HG03103 (cell line): ENCODE measurements around the gene OTUD5.
A peak's percentile ranks its signal among the peaks of the same experiment; 100 is the strongest.

Source experiments
- ATAC-seq: cut with Tn5 transposase; IDR thresholded peaks from one replicate; pipeline ENCODE4 v1.9.1; 2021; ENCODE audit warnings: low read depth; ENCODE audit not compliant: unreplicated experiment

Gene OTUD5

DNA sequence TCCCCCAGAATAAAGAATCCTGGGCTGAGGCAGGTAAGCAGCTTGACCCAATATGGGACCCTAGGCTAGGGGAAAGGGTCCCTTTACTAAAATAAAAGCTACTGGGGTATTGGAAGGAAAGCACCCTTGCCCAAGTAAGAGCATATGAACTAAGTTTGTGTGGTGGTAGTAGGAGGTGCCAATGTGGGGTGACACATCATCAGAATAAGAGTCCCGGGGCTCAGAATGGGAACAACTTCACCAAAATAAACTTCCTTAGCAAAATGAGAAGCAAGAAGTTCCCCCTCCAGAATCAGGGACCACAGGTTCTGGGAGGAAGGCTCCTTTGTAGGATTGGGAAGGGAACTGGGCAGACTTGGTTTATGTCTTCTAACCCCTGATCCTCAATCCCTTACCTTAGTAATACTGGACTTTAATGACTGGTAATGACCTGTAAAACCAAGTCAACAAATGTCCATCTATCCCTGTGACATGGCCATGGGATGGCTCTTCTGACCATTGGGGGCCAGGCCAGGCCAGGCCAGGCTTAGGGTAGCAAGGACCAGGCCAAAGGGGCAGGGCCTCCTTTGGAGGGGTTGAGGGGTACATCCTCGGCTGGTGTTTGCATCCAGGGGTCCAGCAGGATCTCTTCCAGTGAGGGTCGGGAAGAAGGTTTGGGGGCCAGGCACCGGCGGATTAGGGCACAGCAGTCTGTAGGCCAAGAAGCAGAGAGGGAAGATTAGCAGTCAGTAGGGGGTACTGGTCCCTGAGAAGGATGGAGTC lies 43.6 kb downstream of the OTUD5 start:
- no peak for ATAC-seq

DNA sequence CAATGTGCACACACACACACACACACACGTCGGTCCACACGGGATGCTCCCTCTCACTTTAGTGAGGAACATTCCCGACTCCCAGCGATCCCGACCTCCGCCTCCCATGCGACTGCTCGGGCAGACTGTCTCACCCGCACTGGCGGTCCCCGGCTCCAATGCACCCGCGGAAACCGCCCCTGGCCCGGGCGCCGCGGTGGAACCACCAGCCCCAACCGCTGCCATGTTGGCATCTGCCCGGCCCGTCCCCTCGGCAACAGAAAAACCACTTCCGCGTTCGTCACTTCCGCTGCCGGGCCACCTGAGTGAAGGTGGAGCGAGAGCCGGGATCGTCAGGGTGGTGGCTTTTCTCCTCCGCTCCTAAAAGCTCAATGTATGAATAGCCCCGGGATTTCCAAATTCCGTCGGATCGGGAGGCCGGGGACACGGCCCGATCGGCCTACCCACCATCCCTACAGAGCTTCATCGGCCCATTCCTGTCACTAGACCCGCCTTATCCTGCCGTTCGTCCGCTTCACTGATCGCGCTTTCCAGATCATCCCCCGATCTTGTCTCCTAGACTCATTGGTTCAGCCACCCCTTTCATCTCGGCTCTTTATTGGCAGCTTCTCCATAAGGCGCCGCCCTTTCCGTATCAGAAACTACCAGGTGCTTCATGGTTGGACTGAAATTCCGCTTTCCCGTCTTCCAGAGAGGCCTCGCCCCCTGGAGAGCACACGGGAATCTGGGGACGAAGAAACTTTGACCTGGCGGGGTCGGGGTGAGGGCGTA lies 45.8 kb downstream of the OTUD5 start, which contains the start of gene SLC35A2:
SLC35A2 (minus strand) TSS at position 235 of the 771 bp plus-strand sequence; CDS start at position 225, 10 bp downstream.
- peak; percentile 60 for ATAC-seq

DNA sequence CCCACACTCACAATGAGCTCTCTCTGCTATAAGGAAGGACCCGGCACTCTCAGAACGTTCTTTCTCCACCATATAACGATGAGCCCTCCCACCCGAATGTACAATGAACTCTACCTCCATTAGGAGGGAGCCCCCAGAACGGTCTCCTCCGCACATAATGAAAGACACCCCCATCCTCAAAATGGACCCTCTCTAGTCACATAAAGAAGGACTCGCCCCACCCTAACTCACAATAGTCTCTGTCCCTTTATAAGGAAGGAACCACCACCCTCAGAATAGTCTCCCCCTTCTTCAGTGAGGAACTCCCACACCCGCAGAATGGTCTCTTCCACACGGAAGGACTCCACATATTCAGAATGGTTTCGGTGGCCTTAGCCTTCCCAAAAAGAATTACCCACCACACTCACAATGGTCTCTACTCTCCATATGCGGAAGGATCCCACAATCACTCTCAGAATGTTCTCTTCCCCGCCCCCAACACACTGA lies 46.4 kb downstream of the OTUD5 start:
- no peak for ATAC-seq

DNA sequence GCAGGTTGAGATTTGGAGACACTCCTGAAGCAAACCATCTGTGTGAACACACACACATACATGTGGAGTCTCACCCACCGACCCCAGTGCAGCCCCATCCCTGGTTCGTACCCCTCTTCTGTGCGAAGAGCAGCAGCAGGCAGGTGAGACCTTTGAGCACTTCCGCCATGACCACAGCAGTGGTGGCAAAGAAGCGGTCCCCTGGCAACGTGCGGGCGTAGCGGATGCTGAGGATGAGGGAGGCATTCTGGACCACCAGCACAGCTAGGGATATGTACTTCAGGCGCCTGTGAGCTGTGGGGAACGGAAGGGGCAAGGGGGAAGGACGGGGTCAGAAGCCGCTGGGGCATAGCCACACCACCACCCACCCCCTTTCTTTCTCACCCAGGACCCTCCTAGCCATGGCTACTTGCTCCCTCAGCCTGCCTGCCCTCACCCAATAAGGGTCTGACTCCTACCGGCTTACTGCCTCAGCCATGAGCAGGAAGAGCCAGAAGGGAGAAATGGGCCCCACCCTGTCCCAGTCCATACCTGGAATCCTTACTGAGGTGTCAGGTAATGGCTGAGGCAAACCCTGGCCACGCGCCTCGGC lies 47.6 kb downstream of the OTUD5 start:
- ATAC-seq: no peak

DNA sequence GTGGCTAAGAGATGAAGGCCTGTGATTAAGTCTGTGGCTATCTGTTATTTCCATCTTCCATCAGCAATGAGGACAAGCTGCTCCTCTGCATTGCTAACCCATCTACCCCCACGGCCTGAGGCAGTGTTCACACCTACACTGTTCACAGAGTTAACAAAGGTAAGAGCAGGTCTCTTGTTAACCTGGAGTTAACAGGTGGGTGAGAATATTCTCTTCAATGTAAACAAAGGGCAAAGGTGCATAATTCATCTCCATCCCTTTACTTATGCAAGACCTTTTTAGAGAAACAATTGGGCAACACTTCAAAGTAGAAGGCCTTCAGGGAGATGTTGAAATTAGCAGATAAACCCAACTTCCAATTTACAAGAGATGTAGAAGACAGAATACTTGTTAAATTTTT lies 48.8 kb downstream of the OTUD5 start:
- ATAC-seq: no peak

DNA sequence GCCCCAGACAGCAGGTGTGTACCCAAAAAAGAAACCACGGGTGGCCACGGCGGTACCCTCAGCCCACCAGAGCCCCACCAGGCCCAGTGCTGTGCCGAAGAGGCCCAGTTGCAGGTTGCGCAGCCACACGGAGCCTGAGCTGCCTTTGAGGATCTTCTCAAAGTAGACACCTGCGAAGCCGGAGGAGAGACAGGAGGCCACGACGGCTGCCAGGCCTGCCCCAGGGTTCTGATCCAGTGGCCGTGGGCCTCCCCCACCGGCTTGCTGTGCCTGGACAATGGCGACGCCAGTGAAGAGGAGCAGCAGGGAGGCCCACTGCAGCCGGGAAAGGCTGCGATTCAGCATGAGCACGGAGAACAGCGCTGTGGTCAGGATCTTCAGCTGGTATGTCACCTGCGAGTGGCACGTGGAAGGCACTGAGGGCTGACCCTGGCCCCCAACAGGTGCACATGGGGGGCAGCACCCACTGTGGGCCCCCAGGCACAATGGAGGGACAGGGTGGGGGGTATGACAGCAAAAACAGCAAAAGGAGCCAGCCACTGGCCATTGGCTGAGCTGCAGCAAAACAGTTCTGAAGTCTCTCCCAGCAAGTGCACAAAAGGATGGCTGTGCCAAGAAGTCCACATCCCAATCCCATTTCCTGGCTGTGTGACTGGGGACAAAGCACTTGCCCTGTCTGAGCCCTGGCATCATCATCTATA lies 52.2 kb downstream of the OTUD5 start:
- ATAC-seq: no peak

DNA sequence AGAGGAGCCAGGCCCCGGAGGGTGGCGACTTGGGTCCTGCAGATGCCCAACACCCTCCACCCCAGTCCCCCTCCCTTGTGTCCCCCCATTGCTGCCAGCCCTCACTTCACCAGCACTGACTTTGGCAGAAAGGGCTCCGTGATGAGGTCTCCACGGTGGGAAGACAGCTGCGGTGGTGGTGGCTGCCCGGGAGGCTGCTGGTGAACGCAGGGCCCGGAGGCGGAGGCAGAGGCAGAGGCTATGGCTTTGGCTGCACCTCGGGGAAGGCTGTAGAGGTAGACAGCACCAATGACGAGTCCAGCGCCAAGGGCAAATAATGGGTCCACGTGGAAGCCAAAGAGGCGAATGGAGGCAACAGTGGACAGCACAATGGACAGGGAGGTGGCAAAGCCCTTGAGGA lies 52.8 kb downstream of the OTUD5 start:
- no peak for ATAC-seq

DNA sequence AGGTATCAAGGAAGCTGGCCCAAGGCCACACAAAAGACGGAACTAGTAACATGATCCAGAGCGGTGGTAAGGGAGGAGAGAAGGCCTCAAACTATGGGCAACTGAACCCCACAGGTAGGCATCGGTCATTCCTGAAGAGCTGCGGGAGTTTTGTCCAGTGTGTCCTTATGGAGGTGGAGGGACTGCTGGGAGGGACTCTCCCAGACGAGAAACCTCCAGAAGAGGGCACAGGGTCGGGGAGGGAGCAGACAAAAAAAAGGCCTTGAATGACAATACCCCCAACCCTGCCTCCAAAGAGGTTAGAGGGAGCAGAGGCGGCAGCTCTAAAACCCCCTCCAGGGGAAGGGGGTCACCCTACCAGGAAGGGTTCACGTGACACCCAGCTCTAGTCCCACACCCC lies 53.2 kb downstream of the OTUD5 start:
- ATAC-seq: no peak

DNA sequence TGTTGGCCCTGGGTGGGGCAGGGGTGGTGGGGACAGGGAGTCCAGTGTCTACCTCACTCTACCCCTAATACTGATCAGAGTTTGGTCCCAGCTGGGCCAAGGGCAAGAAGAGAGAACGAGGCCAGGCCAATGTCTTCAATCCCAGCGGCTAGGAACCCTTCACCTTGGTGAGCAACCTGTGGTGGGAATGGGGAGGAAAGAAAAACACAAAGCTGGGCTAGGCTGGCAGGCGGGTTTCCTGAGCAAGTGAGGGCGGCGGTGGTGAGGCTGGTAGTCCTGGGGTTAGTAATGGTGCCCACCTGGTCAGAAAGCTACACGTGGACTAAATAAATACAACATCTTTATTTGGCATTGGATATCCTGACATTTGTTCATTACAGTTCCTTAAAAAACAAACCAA lies 54.1 kb downstream of the OTUD5 start:
- ATAC-seq: no peak

DNA sequence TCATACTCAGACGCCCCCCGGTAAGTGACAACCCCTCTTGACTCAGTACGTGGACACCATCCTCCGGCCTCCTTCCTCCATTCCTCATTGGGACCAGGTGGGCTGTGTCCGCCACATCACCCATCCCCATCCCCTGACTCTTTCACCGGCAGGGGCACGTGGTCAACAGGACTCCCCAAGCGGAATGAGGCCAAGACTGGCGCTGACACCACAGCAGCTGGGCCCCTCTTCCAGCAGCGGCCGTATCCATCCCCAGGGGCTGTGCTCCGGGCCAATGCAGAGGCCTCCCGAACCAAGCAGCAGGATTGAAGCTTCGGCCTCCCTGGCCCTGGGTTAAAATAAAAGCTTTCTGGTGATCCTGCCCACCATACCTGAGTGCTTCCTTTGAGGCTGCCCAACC lies 54.6 kb downstream of the OTUD5 start:
- no peak for ATAC-seq

DNA sequence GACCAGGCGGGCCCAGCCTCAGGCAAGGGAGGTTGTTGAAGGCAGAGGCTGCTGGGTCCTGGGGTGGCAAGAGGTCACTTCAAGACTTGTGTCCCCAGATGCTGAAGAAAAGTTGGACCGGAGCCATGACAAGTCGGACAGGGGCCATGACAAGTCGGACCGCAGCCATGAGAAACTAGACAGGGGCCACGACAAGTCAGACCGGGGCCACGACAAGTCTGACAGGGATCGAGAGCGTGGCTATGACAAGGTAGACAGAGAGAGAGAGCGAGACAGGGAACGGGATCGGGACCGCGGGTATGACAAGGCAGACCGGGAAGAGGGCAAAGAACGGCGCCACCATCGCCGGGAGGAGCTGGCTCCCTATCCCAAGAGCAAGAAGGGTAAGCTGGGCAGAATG lies 55.3 kb downstream of the OTUD5 start:
- ATAC-seq: no peak

DNA sequence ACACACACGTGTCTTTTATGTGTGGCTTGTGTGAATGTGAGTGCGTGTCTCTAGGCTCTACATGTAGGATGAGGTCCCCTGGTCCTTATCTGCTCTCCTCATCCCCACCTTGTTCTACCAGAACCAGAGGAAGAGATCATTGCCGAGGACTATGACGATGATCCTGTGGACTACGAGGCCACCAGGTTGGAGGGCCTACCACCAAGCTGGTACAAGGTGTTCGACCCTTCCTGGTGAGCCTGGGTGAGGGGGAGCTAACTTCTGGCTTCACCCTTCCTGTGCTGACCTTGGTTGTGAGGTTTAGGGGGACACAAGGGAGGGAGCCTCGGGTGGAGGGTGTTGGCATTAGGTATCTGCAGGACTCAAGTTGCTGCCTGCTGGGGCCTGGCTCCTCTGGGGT lies 56.3 kb downstream of the OTUD5 start:
- no peak for ATAC-seq

DNA sequence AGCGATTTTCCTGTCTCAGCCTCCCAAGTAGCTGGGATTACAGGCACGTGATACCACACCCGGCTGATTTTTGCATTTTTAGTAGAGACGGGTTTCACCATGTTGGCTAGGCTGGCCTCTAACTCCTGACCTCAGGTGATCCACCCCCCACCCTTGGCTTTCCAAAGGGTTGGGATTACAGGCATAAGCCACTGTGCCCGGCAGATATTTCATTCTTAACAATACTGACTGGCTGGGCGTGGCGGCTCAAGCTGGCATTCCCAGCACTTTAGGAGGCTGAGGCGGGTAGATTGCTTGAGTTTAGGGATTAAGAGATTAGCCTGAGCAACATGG lies 58.4 kb downstream of the OTUD5 start:
- no peak for ATAC-seq

DNA sequence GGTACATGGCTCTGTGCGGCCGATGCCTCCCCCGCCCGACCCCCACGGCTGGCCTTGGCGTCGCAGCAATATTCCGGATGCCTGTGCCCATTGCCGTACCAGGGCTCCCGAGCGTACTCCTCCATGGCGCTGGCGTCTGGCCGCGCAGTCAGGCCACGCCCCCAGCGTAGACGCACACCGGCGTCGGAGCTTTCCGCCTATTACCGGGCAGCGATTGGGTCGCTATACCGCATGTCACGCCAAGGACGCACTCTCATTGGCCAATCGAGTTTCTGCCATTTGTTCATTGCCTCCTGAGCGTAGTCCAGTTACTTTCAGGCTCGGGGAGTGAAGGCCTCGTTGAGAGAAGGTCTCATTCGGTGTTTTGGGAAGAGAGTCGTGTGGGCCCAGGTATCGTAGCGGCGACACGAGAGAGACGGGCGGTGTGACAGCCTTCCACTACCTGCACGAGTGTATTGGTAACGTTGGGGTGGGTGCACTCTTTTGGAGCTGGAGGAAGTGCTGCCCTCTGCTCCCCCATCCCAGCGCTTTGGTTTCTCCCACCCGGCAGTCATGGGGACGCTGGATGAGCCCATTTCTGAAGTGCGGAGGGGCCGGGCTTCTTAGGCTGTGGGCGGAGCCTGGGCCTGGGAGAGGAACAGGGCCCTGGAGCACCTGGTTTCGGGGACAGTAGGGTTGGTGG lies 59.6 kb downstream of the OTUD5 start, which contains the start of the genes PQBP1 and TIMM17B:
PQBP1 (plus strand) TSS at position 306 of the 682 bp plus-strand sequence. CDS start 580 bp downstream, outside the sequence.
TIMM17B (minus strand) TSS at position 144 of the 682 bp plus-strand sequence; CDS start at position 125, 19 bp downstream.
- peak; percentile 89 for ATAC-seq

DNA sequence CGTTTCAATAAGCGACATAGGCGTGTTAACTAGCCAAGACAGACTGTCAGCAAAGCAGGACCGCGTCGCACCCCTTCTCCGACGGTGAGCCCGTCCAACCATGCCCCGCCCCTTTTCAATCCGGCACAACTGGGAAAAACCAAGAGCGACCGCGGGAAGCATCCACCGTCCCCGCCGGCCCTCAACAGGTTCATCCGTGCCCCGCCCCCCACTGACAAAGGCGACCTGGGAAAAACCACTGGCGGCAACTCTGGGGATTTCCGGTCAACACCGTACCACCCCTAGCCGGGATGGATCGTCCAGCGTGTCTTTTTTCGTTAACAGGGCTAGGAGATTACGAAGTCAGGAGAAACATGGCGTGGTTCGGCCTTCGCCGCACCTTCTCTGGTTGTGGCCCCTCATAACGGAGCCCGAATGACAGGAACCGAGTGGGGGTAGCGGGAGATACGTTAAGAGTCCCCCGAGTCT lies 60.2 kb downstream of the OTUD5 start:
- no peak for ATAC-seq

DNA sequence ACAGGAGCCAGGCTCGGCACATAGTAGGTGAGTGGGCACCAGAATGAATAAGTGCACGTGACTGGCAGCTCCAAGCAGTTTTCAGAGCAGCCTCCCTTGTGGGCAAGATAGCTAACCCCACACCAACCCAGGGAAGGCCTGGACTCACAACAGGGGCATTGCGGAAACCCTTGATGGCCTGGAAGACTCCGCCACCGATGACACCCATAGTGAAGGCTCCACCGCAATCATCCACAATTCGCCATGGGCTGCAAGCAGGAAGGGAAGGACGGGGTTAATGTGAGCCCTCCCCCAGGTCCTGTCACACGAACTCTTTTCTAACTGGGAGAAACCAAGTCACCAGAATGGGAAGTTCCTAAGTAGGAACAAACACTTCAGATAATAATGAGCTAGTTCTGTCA lies 60.8 kb downstream of the OTUD5 start:
- ATAC-seq: no peak

DNA sequence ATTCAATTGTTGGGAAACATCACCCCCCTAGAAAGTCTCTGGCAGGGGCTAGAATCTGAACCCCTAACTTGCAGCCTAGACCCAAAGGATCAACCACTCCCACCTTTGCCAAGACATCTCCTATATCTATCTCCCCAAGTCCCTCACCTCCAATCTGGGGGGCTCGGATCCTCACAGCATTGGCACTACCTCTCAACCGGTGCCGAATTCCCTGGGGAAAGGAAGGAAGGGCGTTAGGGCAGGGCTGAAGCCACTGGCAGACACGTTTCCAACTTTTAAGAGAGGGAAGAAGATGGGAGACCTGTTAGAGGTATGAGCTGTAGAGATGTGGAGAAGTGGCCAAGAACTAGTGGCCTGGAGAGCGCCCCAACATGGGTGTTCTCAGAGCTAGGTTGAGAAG lies 62.5 kb downstream of the OTUD5 start:
- no peak for ATAC-seq

DNA sequence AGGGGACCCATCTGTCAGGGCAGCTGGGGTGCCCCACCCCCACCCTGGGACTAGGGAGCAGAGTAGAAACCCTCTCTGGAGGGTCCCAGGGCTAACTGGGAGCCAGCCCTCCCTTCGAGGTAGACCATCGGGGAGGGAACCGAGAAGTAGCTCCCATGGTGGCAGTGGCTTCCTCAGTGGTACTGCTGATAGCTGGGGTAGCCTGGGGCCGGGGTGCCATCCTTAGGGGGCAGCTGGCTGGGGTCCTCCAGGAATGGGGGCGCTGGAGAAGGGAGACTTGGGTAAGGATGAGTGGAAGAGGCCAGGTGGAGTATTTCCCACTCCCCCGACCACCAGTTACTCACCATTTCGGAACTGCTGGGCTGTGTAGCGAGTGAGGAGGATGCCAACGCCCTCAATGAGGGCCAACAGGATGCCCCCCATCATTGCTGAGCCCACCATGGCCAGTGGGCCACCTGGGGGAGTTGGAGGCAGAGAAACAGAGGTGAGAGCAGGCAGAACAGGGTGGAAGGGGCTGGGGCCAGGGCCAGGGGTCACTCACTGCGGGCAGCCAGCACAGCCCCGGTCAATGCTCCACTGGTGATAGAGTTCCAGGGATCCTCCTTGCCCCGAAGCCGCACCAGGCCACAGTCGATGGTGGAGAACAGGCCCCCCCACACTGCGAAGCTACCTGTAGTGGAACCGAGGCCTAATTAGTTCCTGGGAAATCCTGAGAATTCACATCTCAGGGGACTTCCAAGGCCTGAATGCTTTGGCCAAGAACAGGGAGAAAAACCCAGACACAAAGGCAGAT lies 63.7 kb downstream of the OTUD5 start:
- no peak for ATAC-seq

DNA sequence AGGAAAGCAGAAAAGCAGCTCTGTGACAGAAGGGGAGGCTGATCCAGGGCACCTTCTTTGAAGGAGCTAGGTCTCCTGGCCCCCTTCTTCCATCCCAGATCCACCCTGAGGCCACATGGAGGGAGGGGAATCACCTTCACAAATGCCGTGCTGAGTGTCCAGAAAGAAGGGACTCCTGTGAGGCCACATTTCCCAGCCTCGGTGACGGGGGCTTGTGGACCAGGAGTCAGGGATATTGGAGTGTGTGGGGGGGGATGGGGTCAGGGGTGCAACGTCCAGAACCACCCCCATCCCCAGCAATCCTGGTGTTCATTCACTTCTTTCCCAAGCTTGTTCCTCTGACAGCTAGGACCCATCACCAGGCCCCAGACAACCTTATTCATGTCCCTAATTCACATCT lies 64.5 kb downstream of the OTUD5 start:
- ATAC-seq: no peak
